HepG2 (cell line): Measurements from ENCODE around the gene TPX2. TPM values are rescaled to one million over a fixed set of nuclear protein-coding genes. Genes with fewer than 3 reads are reported as not detected.

Source experiments
- AKNA ChIP-seq: sonication (generic); formaldehyde crosslinking; IDR thresholded peaks from 2 replicates; pipeline ENCODE4 v1.4.0; 2020; ENCODE audit warnings: missing genetic modification reagents, borderline replicate concordance
- ASH2L ChIP-seq: fragments of 300-600, 200-600 bp; sonication (generic); IDR thresholded peaks from 2 replicates; pipeline ENCODE4 v1.7.0; 2017; ENCODE audit warnings: low read depth, mild to moderate bottlenecking, moderate library complexity, mixed read lengths, low read length; ENCODE audit not compliant: insufficient read length
- HHEX ChIP-seq: IDR thresholded peaks from 2 replicates; pipeline ENCODE4 v1.6.1; 2016; ENCODE audit warnings: control low read depth
- MLXIP ChIP-seq: sonication (generic); formaldehyde crosslinking; IDR thresholded peaks from 2 replicates; pipeline ENCODE4 v1.9.0; 2021; ENCODE audit warnings: missing genetic modification reagents, borderline replicate concordance
- NKX3-1 ChIP-seq: sonication (generic); formaldehyde crosslinking; IDR thresholded peaks from 2 replicates; pipeline ENCODE4 v1.5.0; 2020; ENCODE audit warnings: missing genetic modification reagents
- POLR2G ChIP-seq: fragments of 200-400 bp; formaldehyde crosslinking; IDR thresholded peaks from 2 replicates; pipeline ENCODE4 v1.6.1; 2018; ENCODE audit warnings: mild to moderate bottlenecking, low read depth, low read length, moderate library complexity
- SKIL ChIP-seq: sonication (generic); formaldehyde crosslinking; IDR thresholded peaks from 2 replicates; pipeline ENCODE4 v1.8.0; 2022; ENCODE audit warnings: missing genetic modification reagents, mild to moderate bottlenecking, moderate library complexity, borderline replicate concordance
- SNRNP70 ChIP-seq: fragments of 200-400 bp; formaldehyde crosslinking; IDR thresholded peaks from 2 replicates; pipeline ENCODE4 v1.6.1; 2017; ENCODE audit warnings: mild to moderate bottlenecking, low read depth, low read length, moderate library complexity
- SP140L ChIP-seq: sonication (generic); formaldehyde crosslinking; IDR thresholded peaks from 2 replicates; pipeline ENCODE4 v1.4.0; 2020; ENCODE audit warnings: missing genetic modification reagents, borderline replicate concordance
- ZBTB49 ChIP-seq: sonication (generic); formaldehyde crosslinking; IDR thresholded peaks from 2 replicates; pipeline ENCODE4 v1.4.0; 2020; ENCODE audit warnings: missing genetic modification reagents, borderline replicate concordance
- ZFX ChIP-seq: sonication (generic); formaldehyde crosslinking; IDR thresholded peaks from 2 replicates; pipeline ENCODE4 v1.4.0; 2020; ENCODE audit warnings: mild to moderate bottlenecking, low read depth, missing genetic modification reagents, moderate library complexity
- ZMYM3 ChIP-seq: sonication (generic); formaldehyde crosslinking; IDR thresholded peaks from 2 replicates; pipeline ENCODE4 v1.5.1; 2020; ENCODE audit warnings: mild to moderate bottlenecking, missing genetic modification reagents
- ZNF282 ChIP-seq: fragments of 450-650 bp; IDR thresholded peaks from 2 replicates; pipeline ENCODE4 v1.6.1; 2018; ENCODE audit not compliant: partially characterized antibody
- ZNF543 ChIP-seq: sonication (generic); formaldehyde crosslinking; IDR thresholded peaks from 2 replicates; pipeline ENCODE4 v1.4.0; 2020; ENCODE audit warnings: mild to moderate bottlenecking, missing genetic modification reagents
- polyA plus RNA-seq, 8 experiments: library from polyadenylated mRNA; depleted of rRNA in 3 of 8; stranded (reverse) in 7 of 8; unstranded in 1 of 8; fragments of >200 nt; fragmentation: Illumina TruSeq in 4 of 8; extraction: Trizol in 4 of 8; gene quantifications; 2 replicates each; pipeline versions ENCODE4 v1.2.1 to v1.2.3, GENCODE V29; 2011 to 2016; ENCODE audit warnings: low read depth in 4 of 8, missing spikeins in 1 of 8, mixed read lengths in 1 of 8; ENCODE audit not compliant: insufficient read depth in 1 of 8
- total RNA-seq, 5 experiments: library from RNA; depleted of rRNA; stranded (reverse); fragments of >200 nt; fragmentation: Illumina TruSeq; extraction: Trizol; gene quantifications; 2 replicates each; pipeline ENCODE4 v1.2.3, GENCODE V29; 2016; ENCODE audit warnings: low read depth in 1 of 5

Gene TPX2
- total and polyA plus RNA-seq, 2 of the 13 experiments (the other 11 are each of a cell fraction or from before 2014, with no cell fraction given), result 34.3 to 124 TPM

- TF ChIP-seq SP140L (CRISPR knock-in tag), result no peak
- no peak for TF ChIP-seq MLXIP (CRISPR knock-in tag)
- TF ChIP-seq POLR2G, result peak; percentile 53
- no peak for TF ChIP-seq ZNF282
- no peak for TF ChIP-seq SNRNP70
- TF ChIP-seq SKIL (CRISPR knock-in tag), result 0 out of 2 replicates have a peak, but pooled peaks have one; percentile 24
- TF ChIP-seq ZNF543, result no peak
- TF ChIP-seq ASH2L, result peak; percentile 9
- no peak for TF ChIP-seq AKNA
- peak; percentile 71; the same call in 1 of the 2 replicates for TF ChIP-seq ZMYM3 (CRISPR knock-in tag)
- no peak for TF ChIP-seq HHEX (CRISPR knock-in tag)
- no peak for TF ChIP-seq ZFX (CRISPR knock-in tag)
- TF ChIP-seq NKX3-1 (CRISPR knock-in tag), result no peak
- TF ChIP-seq ZBTB49 (CRISPR knock-in tag), result no peak
Measured at GRCh38 chr20:31713312-31714273, 25.5 kb upstream of the TPX2 start (continued).
